Astrocyte (in vitro differentiated cells and primary cell): ENCODE data around the gene FHAD1.

Experiments
- EZH2 ChIP-seq: IDR thresholded peaks from 2 replicates; pipeline ENCODE4 v1.6.1; 2012; ENCODE audit warnings: mild to moderate bottlenecking, low read length, inconsistent platforms; ENCODE audit not compliant: insufficient read depth
- TF ChIP-seq, protein P1 (sequence below): IDR thresholded peaks from 2 replicates; pipeline ENCODE4 v1.5.1; 2011; ENCODE audit warnings: low read depth, mild to moderate bottlenecking, inconsistent platforms, low read length, moderate library complexity; ENCODE audit not compliant: insufficient read depth

- TF ChIP-seq, protein P1, sequence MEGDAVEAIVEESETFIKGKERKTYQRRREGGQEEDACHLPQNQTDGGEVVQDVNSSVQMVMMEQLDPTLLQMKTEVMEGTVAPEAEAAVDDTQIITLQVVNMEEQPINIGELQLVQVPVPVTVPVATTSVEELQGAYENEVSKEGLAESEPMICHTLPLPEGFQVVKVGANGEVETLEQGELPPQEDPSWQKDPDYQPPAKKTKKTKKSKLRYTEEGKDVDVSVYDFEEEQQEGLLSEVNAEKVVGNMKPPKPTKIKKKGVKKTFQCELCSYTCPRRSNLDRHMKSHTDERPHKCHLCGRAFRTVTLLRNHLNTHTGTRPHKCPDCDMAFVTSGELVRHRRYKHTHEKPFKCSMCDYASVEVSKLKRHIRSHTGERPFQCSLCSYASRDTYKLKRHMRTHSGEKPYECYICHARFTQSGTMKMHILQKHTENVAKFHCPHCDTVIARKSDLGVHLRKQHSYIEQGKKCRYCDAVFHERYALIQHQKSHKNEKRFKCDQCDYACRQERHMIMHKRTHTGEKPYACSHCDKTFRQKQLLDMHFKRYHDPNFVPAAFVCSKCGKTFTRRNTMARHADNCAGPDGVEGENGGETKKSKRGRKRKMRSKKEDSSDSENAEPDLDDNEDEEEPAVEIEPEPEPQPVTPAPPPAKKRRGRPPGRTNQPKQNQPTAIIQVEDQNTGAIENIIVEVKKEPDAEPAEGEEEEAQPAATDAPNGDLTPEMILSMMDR, result no peak
- no peak for TF ChIP-seq EZH2
Measured at GRCh38 chr1:15393475-15394257, 146.6 kb downstream of the FHAD1 start.
